Smooth muscle cell (in vitro differentiated cells): ENCODE results near the gene TOR3A. TPM values are rescaled to one million over a fixed set of nuclear protein-coding genes. Genes with fewer than 3 reads are reported as not detected.

Experiments used
- DNase-seq: peaks from one replicate; lab custom pipeline; 2025; ENCODE audit not compliant: unreplicated experiment; lab: John Stamatoyannopoulos, UW
- H2AFZ ChIP-seq: fragments of 200-600 bp; sonication (generic); 2 replicates; pipeline ENCODE4 v1.6.0; 2016; ENCODE audit warnings: antibody characterized with exemption, low read depth, mild to moderate bottlenecking
- H3F3A ChIP-seq: fragments of 200-600 bp; sonication (generic); 2 replicates; pipeline ENCODE4 v1.6.0; 2017; ENCODE audit warnings: antibody characterized with exemption, low read depth
- H3K27ac ChIP-seq: fragments of 200-600 bp; sonication (generic); 2 replicates; pipeline ENCODE4 v1.5.1; 2016; ENCODE audit warnings: low read depth, mild to moderate bottlenecking
- H3K27me3 ChIP-seq: fragments of 200-600 bp; sonication (generic); 2 replicates; pipeline ENCODE4 v1.6.1; 2016; ENCODE audit warnings: low read depth, mild to moderate bottlenecking
- H3K36me3 ChIP-seq: fragments of 200-600 bp; sonication (generic); 2 replicates; pipeline ENCODE4 v1.5.1; 2016; ENCODE audit warnings: low read depth
- H3K4me1 ChIP-seq: fragments of 200-600 bp; sonication (generic); 2 replicates; pipeline ENCODE4 v1.5.1; 2016; ENCODE audit warnings: low read depth
- H3K4me2 ChIP-seq: fragments of 200-600 bp; sonication (generic); 2 replicates; pipeline ENCODE4 v1.6.0; 2016; ENCODE audit warnings: mild to moderate bottlenecking
- H3K4me3 ChIP-seq: fragments of 200-600 bp; sonication (generic); 2 replicates; pipeline ENCODE4 v1.5.1; 2016; ENCODE audit warnings: mild to moderate bottlenecking
- H3K79me2 ChIP-seq: fragments of 200-600 bp; sonication (generic); 2 replicates; pipeline ENCODE4 v1.6.0; 2016; ENCODE audit warnings: low read depth, mild to moderate bottlenecking
- H3K9ac ChIP-seq: fragments of 200-600 bp; sonication (generic); 2 replicates; pipeline ENCODE4 v1.6.0; 2016; ENCODE audit warnings: low read depth
- H3K9me3 ChIP-seq: fragments of 200-600 bp; sonication (generic); replicated peaks from 2 replicates; pipeline ENCODE4 v1.5.1; 2016; ENCODE audit warnings: low read depth
- H4K20me1 ChIP-seq: fragments of 200-600 bp; sonication (generic); 2 replicates; pipeline ENCODE4 v1.6.0; 2016; ENCODE audit warnings: low read depth
- CTCF ChIP-seq: fragments of 200-600 bp; sonication (generic); IDR thresholded peaks from 2 replicates; pipeline ENCODE4 v1.5.1; 2017; ENCODE audit warnings: borderline replicate concordance, mild to moderate bottlenecking, antibody characterized with exemption; ENCODE audit not compliant: insufficient read depth, poor library complexity, severe bottlenecking
- WGBS: methylation state at CpG from one replicate; pipeline ENCODE4 v1.1.7; 2016; ENCODE audit warnings: low lambda C conversion rate; 5-methylcytosine and 5-hydroxymethylcytosine counted together
- polyA plus RNA-seq: library from polyadenylated mRNA; unstranded; fragments of >200 nt; fragmentation: Nextera tagmentation; extraction: Ambion mirVana; gene quantifications from 2 replicates; pipeline ENCODE4 v1.2.1, GENCODE V29; 2016
- total RNA-seq: library from RNA; depleted of rRNA; stranded (reverse); fragments of >200 nt; gene quantifications from 2 replicates; pipeline ENCODE4 v1.2.3, GENCODE V29; 2014

TOR3A gene
- total and polyA plus RNA-seq, 2 experiments from 2014 or later: 13.0 to 16.6 TPM

- peaks cover 12% of the 10 kb centered on the region for H4K20me1 ChIP-seq
- no peaks in the 10 kb centered on the region for H3K27me3 ChIP-seq
- H3K9ac ChIP-seq: no peak overlapping the region
- no peaks in the 10 kb centered on the region for H3K4me1 ChIP-seq
- no peak overlapping the region for H3K4me3 ChIP-seq
- H3F3A ChIP-seq: no peaks in the 10 kb centered on the region
- DNase-seq: no peak
- peaks cover 11% of the 10 kb centered on the region for H3K79me2 ChIP-seq
- H3K27ac ChIP-seq: peak overlapping the region; percentile 69
- no peak overlapping the region for H2AFZ ChIP-seq
- no peaks in the 10 kb centered on the region for H3K9me3 ChIP-seq
- no peak for TF ChIP-seq CTCF
- peak overlapping the region; percentile 37 for H3K4me2 ChIP-seq
- no peaks in the 10 kb centered on the region for H3K36me3 ChIP-seq
- WGBS: 83% methylated on average over 14 of the region's 14 CpGs
These were observed 34.8 kb upstream of the TOR3A start for GRCh38 chr1:179046808-179047635.

DNA sequence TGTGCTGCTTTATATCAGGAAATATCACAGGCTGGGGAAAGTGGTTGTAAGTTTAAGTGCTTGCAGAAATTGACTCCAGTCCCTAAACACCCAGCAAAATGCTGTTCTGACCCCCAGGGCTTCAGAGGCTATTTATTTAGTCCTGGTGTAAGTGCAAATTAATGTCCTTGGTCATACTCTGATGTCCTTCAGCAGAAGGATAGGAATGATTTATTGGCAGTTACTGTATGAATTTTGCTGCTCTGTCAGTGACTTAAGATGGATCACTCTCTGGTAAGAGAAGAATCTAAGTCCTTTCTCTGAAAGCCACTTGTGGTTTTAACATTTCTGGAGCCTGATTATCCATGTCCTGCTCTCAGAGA is 34.3 kb upstream of the TOR3A start:
- Histone ChIP-seq H3K9me3 (no peaks in the 10 kb centered on the region), H3K4me3 (no peak overlapping the region), H3K4me2 (peak overlapping the region; percentile 37), H3K9ac (no peak overlapping the region), H4K20me1 (peaks cover 7% of the 10 kb centered on the region), H3K36me3 (no peaks in the 10 kb centered on the region), H3K79me2 (peaks cover 11% of the 10 kb centered on the region), H3F3A (no peaks in the 10 kb centered on the region), H3K4me1 (no peaks in the 10 kb centered on the region), H3K27me3 (no peaks in the 10 kb centered on the region), H3K27ac (peak overlapping the region; percentile 69), H2AFZ (no peak overlapping the region)
- TF ChIP-seq CTCF: no peak
- DNase-seq: no peak

GRCh38 chr1:179048339-179049124 is 33.3 kb upstream of the TOR3A start:
- Histone ChIP-seq H3K9me3 (no peaks in the 10 kb centered on the region), H3K4me3 (no peak overlapping the region), H3K4me1 (no peaks in the 10 kb centered on the region), H3K4me2 (no peak overlapping the region), H3K9ac (no peak overlapping the region), H3K27me3 (no peaks in the 10 kb centered on the region), H3K36me3 (no peaks in the 10 kb centered on the region), H3K79me2 (peaks cover 4% of the 10 kb centered on the region), H2AFZ (no peak overlapping the region), H3F3A (no peaks in the 10 kb centered on the region), H4K20me1 (no peaks in the 10 kb centered on the region), H3K27ac (no peak overlapping the region)
- WGBS: 97% methylated on average over 1 of the region's 1 CpG
- no peak for TF ChIP-seq CTCF
- DNase-seq: no peak
